Adrenal gland (tissue), 12 donors: Measurements from ENCODE around the gene COBLL1. TPM values are rescaled to one million over a fixed set of nuclear protein-coding genes. Genes with fewer than 3 reads are reported as not detected.

Source experiments
- DNase-seq, 7 donors: peaks; one replicate each; pipeline ENCODE4 v3.0.0-alpha.2; 2019 to 2020
- H3K27ac ChIP-seq, 5 donors: fragments of 200-600 bp; sonication (generic) in 4 of 5; 1 replicate in 3 of 5; 2 replicates in 2 of 5; pipeline versions ENCODE4 v1.5.1 to v1.8.0; 2016 to 2020; ENCODE audit warnings: mild to moderate bottlenecking in 1 of 5
- H3K27me3 ChIP-seq: fragments of 200-600 bp; 2 replicates; pipeline ENCODE4 v1.8.0; 2021
- H3K36me3 ChIP-seq, 2 donors: fragments of 200-600 bp; replicated peaks in 1 of 2; 1 replicate in 1 of 2; 2 replicates in 1 of 2; pipeline versions ENCODE4 v1.5.1 to v1.8.0; 2018 to 2022
- H3K4me1 ChIP-seq, 2 donors: fragments of 200-600 bp; replicated peaks in 1 of 2; 1 replicate in 1 of 2; 2 replicates in 1 of 2; pipeline versions ENCODE4 v1.5.1 to v1.8.0; 2018 to 2021
- H3K4me3 ChIP-seq, 4 donors: fragments of 200-600 bp; sonication (generic) in 3 of 4; one replicate each; pipeline ENCODE4 v1.5.1; 2016 to 2018
- H3K9me3 ChIP-seq, 3 donors: fragments of 200-600 bp; sonication (generic) in 1 of 3; replicated peaks in 1 of 3; 1 replicate in 2 of 3; 2 replicates in 1 of 3; pipeline versions ENCODE4 v1.5.1 to v1.8.0; 2016 to 2021
- CTCF ChIP-seq, 6 experiments: fragments of 450-650 bp in 4 of 6; fragments of 200-600 bp in 2 of 6; sonication (generic) in 1 of 6; IDR thresholded peaks; 1 replicate in 5 of 6; 2 replicates in 1 of 6; pipeline versions ENCODE4 v1.5.1 to v1.8.0; 2016 to 2021; ENCODE audit warnings: antibody characterized with exemption in 6 of 6, mild to moderate bottlenecking in 2 of 6, moderate library complexity in 1 of 6
- POLR2A ChIP-seq, 2 donors: fragments of 450-650 bp; IDR thresholded peaks; one replicate each; pipeline ENCODE4 v1.6.1; 2017; ENCODE audit warnings: antibody characterized with exemption in 2 of 2, mild to moderate bottlenecking in 2 of 2, moderate library complexity in 1 of 2
- WGBS, 4 donors: extraction: QIAGEN DNeasy Blood & Tissue Kit in 2 of 4; methylation state at CpG; one replicate each; pipeline versions ENCODE4 v1.1.5 to v1.1.7; 2013 to 2017; 5-methylcytosine and 5-hydroxymethylcytosine counted together
- intact Hi-C, 2 donors: fragments of 100-400 bp; cut with DNase I; formaldehyde crosslinking; loops; one replicate each; pipeline versions ENCODE4 v1.14.1 to v1.15.0; 2022 to 2023
- polyA plus RNA-seq, 3 donors: library from polyadenylated mRNA; stranded (reverse); fragments of 200-250 nt in 2 of 3; fragments of 350-450 nt in 1 of 3; fragmentation: Illumina TruSeq in 1 of 3; extraction: RNeasy Lipid Tissue Mini Kit (QIAGEN cat#74804) in 1 of 3; gene quantifications; one replicate each; pipeline ENCODE4 v1.2.3, GENCODE V29; 2013 to 2014
- total RNA-seq, 9 donors: library from RNA; depleted of rRNA in 4 of 9; stranded (reverse); fragments of >200 nt in 4 of 9; fragments of 120-200 nt in 1 of 9; fragmentation: NEBNext Ultra II Directional in 1 of 9; extraction: Animal tissue kit (Norgen Biotek cat#: 25700) in 1 of 9; gene quantifications; one replicate each; pipeline versions ENCODE4 v1.1.0 to v1.2.4, GENCODE V29; 2013 to 2023
- donor health status: healthy with polysubstance abuse.
- donor health status: Bipolar disorder and iron deficiency.
- donor health status: DM: yes; HTN: yes; CAD: no.
- donor health status: DM: no; HTN: no; CAD: no.
- donor health status: DM: no; HTN: no; CAD: no.
- donor health status: DM: yes; HTN: yes; CAD: no.

Gene COBLL1
- total and polyA plus RNA-seq, 12 donors, result 25.8 to 365 (median 212) TPM

GRCh38 chr2:164696634-164697033 is 145.0 kb downstream of the COBLL1 start:
- TF ChIP-seq CTCF (IDR thresholded peaks at IDR 0.05), result no peak
- TF ChIP-seq POLR2A (IDR thresholded peaks at IDR 0.05), result no peak
- 75 to 91% (median 83%) methylated on average over 1 of the region's 1 CpG for WGBS, 4 donors
- intact Hi-C loops, result no loop called here
- H3K4me1 ChIP-seq, result no peaks in the 10 kb centered on the region
- H3K4me3 ChIP-seq, result no peak overlapping the region
- H3K9me3 ChIP-seq, result no peaks in the 10 kb centered on the region
- H3K27me3 ChIP-seq, result no peaks in the 10 kb centered on the region
- DNase-seq, result no peak
- no peak overlapping the region for H3K27ac ChIP-seq
- H3K36me3 ChIP-seq, result peaks cover 0 to 30% of the 10 kb centered on the region in 2 donors

DNA sequence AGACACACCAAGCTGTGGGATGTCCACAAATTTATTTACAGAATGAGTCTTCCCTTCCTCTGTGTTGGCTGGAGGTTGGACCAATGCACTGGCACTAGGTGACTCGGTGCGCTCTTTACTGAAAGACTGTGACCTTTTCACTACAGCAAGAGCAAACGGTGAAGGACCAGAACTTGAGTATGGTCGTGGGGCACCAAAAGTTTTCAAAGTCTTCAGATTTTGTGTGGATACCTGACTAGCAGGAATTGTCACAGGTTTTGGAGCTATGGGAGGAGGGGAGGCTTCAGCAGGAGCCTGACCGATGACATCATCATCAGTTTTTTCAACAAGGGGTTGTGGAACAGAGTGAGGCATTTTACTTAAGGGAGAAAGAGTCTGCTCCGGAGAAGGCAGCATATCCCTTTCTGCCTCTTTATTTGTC is 147.3 kb downstream of the COBLL1 start:
- no peak overlapping the region for H3K27ac ChIP-seq
- no peak for DNase-seq
- TF ChIP-seq POLR2A (IDR thresholded peaks at IDR 0.05) (no peak), CTCF (IDR thresholded peaks at IDR 0.05) (no peak)
- H3K27me3 ChIP-seq, result no peaks in the 10 kb centered on the region
- peaks cover 0 to 38% of the 10 kb centered on the region in 2 donors for H3K36me3 ChIP-seq
- no peaks in the 10 kb centered on the region for H3K4me1 ChIP-seq
- 94 to 96% (median 95%) methylated on average over 6 of the region's 6 CpGs for WGBS, 4 donors
- H3K9me3 ChIP-seq, result no peaks in the 10 kb centered on the region
- H3K4me3 ChIP-seq, result no peak overlapping the region
- intact Hi-C loops, result no loop called here

- no peak overlapping the region for H3K27ac ChIP-seq
- no peaks in the 10 kb centered on the region for H3K4me1 ChIP-seq
- H3K27me3 ChIP-seq, result no peaks in the 10 kb centered on the region
- no peak for DNase-seq
- intact Hi-C loops, result no loop called here
- H3K4me3 ChIP-seq, result no peak overlapping the region
- no peaks in the 10 kb centered on the region for H3K9me3 ChIP-seq
- peaks cover 0 to 34% of the 10 kb centered on the region in 2 donors for H3K36me3 ChIP-seq
- TF ChIP-seq POLR2A (IDR thresholded peaks at IDR 0.05) (no peak), CTCF (IDR thresholded peaks at IDR 0.05) (no peak)
These were observed 147.8 kb downstream of the COBLL1 start for GRCh38 chr2:164693834-164694233.

GRCh38 chr2:164693390-164693789 is 148.2 kb downstream of the COBLL1 start:
- H3K4me3 ChIP-seq, result no peak overlapping the region
- H3K4me1 ChIP-seq, result no peaks in the 10 kb centered on the region
- TF ChIP-seq CTCF (IDR thresholded peaks at IDR 0.05) (no peak), POLR2A (IDR thresholded peaks at IDR 0.05) (no peak)
- no peak overlapping the region for H3K27ac ChIP-seq
- H3K36me3 ChIP-seq, result peaks cover 0 to 30% of the 10 kb centered on the region in 2 donors
- no peak for DNase-seq
- no peaks in the 10 kb centered on the region for H3K9me3 ChIP-seq
- H3K27me3 ChIP-seq, result no peaks in the 10 kb centered on the region
- intact Hi-C loops, result no loop called here
